HG02973 (cell line): ENCODE results near the gene PKNOX2.
A peak's percentile ranks its signal among the peaks of the same experiment; 100 is the strongest.

Experiments
- ATAC-seq: cut with Tn5 transposase; IDR thresholded peaks from one replicate; pipeline ENCODE4 v1.9.1; 2021; ENCODE audit warnings: moderate library complexity; ENCODE audit not compliant: unreplicated experiment

The PKNOX2 gene

GRCh38 chr11:125376117-125376516 lies 211.6 kb downstream of the PKNOX2 start:
- ATAC-seq: peak; percentile 37

- ATAC-seq: no peak
These were observed 212.3 kb downstream of the PKNOX2 start for GRCh38 chr11:125376856-125377255.

DNA sequence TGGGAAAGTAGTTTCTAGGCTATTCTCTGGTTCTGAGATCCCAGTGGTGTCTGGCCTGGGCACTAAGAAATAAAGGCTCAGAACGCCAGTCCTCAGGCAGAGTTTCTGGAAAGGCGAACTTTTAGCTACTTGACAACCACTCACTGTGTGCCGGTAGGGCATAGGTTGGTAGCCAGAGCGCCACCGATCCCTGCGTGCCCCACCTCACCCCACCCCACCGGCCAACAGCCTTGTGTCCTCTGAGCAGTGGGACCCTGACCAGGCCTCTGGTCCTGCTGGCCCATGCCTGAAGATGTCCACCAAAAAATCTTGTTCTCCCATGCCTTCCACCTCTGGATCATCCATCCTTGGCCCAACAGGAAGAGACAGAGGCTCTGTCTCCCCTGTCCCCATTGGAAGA lies 213.5 kb downstream of the PKNOX2 start:
- no peak for ATAC-seq

- no peak for ATAC-seq
These were observed 214.0 kb downstream of the PKNOX2 start for GRCh38 chr11:125378571-125378970.

- ATAC-seq: no peak
These were observed 215.0 kb downstream of the PKNOX2 start for GRCh38 chr11:125379565-125379964.

DNA sequence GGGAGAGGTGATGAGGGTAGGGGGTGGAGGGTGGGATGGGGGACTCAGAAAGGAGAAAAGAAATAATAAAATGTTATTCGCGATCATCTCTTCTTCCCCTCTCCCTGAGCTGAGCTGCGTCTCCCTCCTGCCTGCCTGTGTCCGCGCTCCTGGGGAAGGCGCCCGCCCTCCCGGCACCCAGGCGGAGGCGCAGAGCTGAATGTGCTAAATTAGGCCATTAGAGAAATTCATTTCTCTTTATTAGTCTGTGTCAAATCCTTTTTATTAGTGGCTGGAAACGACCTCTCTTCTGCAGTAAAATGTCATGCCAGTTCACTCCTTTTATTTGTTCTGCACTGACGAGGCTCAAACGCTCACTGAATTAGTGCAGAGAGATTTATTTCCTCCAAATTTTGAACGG lies 215.4 kb downstream of the PKNOX2 start:
- ATAC-seq: no peak

DNA sequence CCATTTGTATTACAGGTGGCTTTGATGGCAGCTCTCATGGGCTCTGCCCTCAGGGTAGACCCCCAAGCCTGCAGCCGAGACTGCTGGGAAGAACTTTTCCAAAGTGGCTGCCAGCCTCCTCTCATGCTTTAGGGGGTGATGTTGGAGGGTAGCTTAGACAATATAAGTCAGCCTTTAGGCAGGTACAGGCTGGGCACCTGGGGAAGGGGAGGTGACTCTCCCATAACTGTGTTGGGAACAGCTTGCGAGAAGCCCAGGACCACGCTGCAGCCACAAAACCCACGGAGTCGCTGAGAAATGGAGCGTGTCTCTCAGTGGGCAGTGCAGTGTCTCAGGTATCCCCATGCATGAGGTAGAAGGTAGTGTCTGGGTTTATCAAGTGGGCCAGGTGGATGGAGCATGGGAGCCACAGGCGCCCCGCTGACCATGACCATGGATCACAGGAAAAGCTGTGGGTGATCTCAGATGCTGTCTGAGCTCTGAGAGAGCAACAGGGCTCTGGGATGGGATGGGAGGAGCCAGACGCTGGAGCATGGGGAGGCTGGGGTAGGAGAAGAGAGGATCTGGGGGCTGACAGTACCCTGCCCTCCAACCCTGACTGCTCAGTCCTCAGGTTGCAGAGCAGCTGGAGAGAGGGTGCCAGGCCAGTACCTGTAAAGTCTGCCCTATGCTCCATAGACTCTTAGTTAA lies 216.3 kb downstream of the PKNOX2 start:
- ATAC-seq: no peak

DNA sequence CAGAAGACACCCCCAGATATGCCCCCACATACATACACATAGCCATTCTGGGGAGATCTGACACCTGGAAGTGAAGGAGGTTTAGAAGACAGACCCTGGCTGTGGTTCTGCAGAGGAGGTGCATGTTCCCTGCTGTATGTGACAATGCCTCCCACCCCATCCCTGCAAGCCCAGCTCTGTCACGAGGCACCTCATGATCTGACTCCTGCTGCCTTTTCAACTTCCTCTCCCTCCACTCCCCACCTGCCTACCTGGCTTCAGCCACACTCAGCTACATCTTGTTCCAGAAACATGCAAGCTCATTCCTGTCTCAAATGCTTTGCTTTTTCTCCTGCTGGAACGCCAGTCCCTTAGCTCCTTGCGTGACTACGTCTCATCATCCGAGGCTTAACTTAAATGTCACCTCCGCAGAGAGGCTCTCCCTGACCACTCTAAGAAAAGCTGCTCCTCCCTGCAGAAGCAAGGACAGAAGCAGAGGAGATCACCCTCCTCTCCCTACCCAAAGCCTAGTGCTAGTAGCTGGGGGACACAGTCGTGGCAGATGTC lies 217.0 kb downstream of the PKNOX2 start:
- no peak for ATAC-seq

GRCh38 chr11:125382314-125382791 lies 217.8 kb downstream of the PKNOX2 start:
- ATAC-seq: no peak

- no peak for ATAC-seq
These were observed 218.3 kb downstream of the PKNOX2 start for GRCh38 chr11:125382822-125383221.

DNA sequence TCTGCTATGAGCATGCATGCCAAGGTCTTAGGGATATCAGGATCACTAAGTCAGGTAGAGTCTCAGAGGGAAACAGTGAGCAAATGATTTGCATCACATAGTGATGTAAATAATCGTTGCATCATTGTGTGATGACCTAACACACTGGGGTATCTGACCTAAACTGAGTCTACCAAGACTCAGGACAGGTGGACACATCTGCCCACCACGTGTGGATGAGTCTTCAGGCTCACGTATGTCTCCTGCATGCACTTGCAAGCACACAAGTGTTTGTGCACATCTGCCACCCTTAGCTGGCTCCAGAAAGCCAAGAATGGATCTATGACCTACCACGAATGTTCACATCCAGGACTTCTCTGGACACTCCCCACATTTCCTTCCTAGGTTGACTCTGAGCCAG lies 220.3 kb downstream of the PKNOX2 start:
- no peak for ATAC-seq

DNA sequence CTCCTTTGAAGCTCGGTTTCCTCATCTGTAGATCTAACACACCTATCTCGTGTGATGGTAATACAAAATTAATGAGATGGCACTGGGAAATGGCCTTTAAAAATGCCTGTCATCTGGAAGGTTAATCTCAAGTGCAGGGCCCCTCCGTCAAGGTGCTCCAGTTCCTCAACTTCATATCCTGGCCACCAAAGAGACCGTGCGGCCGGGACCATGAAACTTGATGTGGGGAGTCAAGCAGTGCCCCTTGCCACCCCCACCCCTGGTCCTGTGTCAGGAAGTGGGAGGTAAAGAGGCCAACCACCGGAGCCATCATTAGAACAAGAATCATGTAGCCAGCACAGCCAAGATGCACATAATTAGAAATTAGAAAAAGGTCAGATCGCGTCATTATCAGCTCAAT lies 223.3 kb downstream of the PKNOX2 start:
- no peak for ATAC-seq

GRCh38 chr11:125388611-125389010 lies 224.1 kb downstream of the PKNOX2 start:
- no peak for ATAC-seq

GRCh38 chr11:125389339-125390166 lies 225.0 kb downstream of the PKNOX2 start:
- ATAC-seq: no peak

- ATAC-seq: no peak
These were observed 226.4 kb downstream of the PKNOX2 start for GRCh38 chr11:125390946-125391345.

DNA sequence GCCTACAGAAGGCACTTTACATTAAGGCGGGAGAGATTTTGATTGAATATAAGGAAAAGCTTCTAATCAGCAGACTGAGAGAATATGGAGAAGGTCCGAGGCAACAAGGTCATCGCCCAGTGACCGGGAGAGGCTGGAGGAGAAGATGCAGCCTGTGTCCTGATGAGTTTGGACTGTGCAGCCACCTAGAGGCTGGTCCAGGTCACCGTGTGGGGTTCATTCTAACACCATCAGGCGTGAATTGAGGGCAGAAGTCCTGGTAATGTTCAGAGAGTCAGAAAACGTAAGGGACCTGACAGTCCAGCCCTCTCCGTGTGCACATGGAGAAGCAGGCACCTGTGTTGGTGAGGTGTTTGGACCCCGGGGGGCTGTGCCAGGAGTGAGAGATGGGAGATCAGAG lies 228.8 kb downstream of the PKNOX2 start:
- ATAC-seq: no peak

DNA sequence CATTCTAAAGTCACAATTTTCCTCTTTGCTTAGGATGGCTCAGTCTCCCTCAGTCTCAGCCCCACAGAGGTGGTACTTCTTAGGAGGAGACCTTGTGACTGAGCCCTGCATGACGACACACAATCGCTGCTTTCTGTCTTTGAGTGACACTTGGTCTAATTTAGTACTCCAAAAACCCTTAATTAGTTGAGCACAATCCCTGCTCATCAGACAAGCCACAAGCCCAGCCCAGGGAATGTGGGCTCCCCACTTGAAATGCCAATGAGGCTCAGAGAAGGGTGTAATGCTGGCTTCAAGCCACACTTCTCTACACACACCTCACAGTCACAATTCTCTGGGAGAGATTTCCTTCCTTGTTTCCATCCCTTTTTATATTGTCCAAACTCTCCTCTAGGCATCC lies 229.7 kb downstream of the PKNOX2 start:
- ATAC-seq: no peak

- ATAC-seq: no peak
These were observed 232.9 kb downstream of the PKNOX2 start for GRCh38 chr11:125397421-125397820.

DNA sequence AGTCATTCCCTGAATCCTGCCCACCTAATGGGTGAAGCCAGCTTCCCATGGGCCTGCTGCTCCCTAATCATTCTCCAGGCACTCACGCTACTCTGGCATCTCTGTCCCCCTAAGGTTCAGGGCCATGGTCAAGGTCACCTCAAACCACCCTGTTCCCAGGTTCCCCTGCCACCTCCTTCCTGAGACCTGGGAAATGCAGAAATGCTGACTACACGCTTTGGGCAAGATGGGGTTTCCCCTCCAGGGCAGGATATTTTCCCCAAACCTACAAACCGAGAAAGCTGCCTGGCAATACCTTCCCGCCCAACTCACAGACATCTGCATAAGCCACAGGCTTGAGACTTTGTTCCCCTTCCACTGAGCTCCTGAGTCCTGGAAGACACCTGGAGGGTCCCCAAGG lies 233.9 kb downstream of the PKNOX2 start:
- no peak for ATAC-seq

GRCh38 chr11:125398994-125399640 lies 234.6 kb downstream of the PKNOX2 start:
- ATAC-seq: no peak

DNA sequence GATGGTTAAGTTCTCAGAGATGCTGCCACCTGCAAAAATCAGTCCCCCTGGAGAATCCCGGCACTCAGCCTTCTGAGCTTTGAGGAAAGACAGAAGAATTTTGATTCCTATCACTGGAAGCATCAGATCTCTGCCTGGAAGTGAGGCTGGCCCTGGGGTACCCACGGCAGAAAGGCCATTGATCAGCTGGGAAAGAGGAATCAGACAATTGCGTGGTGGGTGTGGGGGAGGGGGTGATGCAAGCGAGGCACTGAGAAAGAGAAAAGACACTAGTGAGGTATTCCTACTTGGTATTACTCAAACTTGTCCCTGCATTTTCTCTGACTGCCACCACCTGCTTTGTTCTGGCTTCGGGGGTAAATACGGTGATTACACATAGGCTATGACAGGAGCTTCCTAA lies 235.4 kb downstream of the PKNOX2 start:
- no peak for ATAC-seq

GRCh38 chr11:125401235-125401634 lies 236.7 kb downstream of the PKNOX2 start:
- ATAC-seq: no peak
